ENCODE results near the gene TDRD10. TPM values are rescaled to one million over a fixed set of nuclear protein-coding genes. Genes with fewer than 3 reads are reported as not detected.

The TDRD10 gene
- total RNA-seq, 2 donors from 2014 or later: 1.1 to 28.0 TPM

GRCh38 chr1:154577346-154578057 lies 75.5 kb downstream of the TDRD10 start:
- Histone ChIP-seq H3K4me3 (no peak overlapping the region), H3K27me3 (replicated peaks; ENCODE audit: insufficient read depth) (no peaks in the 10 kb centered on the region), H3K36me3 (peaks cover 33% of the 10 kb centered on the region), H3K27ac (no peak overlapping the region), H3K4me1 (ENCODE audit: control insufficient read depth in 1 of 2, low read depth in 2 of 2) (no peaks in the 10 kb centered on the region), H3K9me3 (no peaks in the 10 kb centered on the region)
- no peak for ATAC-seq (ENCODE audit: insufficient number of reproducible peaks, low FRiP score, low read depth)
- TF ChIP-seq, protein P1, sequence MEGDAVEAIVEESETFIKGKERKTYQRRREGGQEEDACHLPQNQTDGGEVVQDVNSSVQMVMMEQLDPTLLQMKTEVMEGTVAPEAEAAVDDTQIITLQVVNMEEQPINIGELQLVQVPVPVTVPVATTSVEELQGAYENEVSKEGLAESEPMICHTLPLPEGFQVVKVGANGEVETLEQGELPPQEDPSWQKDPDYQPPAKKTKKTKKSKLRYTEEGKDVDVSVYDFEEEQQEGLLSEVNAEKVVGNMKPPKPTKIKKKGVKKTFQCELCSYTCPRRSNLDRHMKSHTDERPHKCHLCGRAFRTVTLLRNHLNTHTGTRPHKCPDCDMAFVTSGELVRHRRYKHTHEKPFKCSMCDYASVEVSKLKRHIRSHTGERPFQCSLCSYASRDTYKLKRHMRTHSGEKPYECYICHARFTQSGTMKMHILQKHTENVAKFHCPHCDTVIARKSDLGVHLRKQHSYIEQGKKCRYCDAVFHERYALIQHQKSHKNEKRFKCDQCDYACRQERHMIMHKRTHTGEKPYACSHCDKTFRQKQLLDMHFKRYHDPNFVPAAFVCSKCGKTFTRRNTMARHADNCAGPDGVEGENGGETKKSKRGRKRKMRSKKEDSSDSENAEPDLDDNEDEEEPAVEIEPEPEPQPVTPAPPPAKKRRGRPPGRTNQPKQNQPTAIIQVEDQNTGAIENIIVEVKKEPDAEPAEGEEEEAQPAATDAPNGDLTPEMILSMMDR (IDR thresholded peaks at IDR 0.05): no peak
- DNase-seq (ENCODE audit: low spot score): no peak

GRCh38 chr1:154578058-154578418 lies 76.0 kb downstream of the TDRD10 start:
- Histone ChIP-seq H3K4me1 (ENCODE audit: control insufficient read depth in 1 of 2, low read depth in 2 of 2) (no peaks in the 10 kb centered on the region), H3K27ac (no peak overlapping the region), H3K36me3 (peaks cover 39% of the 10 kb centered on the region), H3K9me3 (no peaks in the 10 kb centered on the region), H3K27me3 (replicated peaks; ENCODE audit: insufficient read depth) (no peaks in the 10 kb centered on the region), H3K4me3 (no peak overlapping the region)
- DNase-seq (ENCODE audit: low spot score) (no peak), ATAC-seq (ENCODE audit: insufficient number of reproducible peaks, low FRiP score, low read depth) (no peak)
- TF ChIP-seq, protein P1 (IDR thresholded peaks at IDR 0.05): no peak

DNA sequence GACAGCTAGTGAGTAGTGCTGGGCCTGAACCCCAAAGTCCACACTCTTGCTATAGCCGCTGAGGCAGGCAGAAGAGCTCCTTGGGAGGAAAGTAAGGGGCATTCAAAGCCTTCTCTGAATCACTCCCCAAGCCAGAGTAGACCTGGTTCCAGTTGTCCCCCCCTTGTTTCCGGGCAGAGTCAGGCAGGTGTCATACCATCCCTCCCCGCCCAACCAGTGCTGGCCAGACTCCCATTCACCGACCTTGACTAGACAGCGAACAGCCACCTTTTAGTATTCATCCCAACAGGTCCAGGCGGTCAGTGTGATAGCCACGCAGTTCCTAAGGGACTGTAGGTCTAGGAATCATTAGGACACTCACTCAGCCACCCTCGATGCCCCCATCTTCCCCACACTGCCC lies 77.4 kb downstream of the TDRD10 start:
- Histone ChIP-seq H3K9me3 (no peaks in the 10 kb centered on the region), H3K4me3 (no peak overlapping the region), H3K4me1 (ENCODE audit: control insufficient read depth in 1 of 2, low read depth in 2 of 2) (no peaks in the 10 kb centered on the region), H3K27ac (no peak overlapping the region), H3K27me3 (replicated peaks; ENCODE audit: insufficient read depth) (no peaks in the 10 kb centered on the region), H3K36me3 (peaks cover 52% of the 10 kb centered on the region)
- DNase-seq (ENCODE audit: low spot score) (no peak), ATAC-seq (ENCODE audit: insufficient number of reproducible peaks, low FRiP score, low read depth) (no peak)
- TF ChIP-seq, protein P1 (IDR thresholded peaks at IDR 0.05): no peak

GRCh38 chr1:154581766-154582165 lies 79.7 kb downstream of the TDRD10 start:
- Histone ChIP-seq H3K27me3 (replicated peaks; ENCODE audit: insufficient read depth) (no peaks in the 10 kb centered on the region), H3K4me1 (ENCODE audit: control insufficient read depth in 1 of 2, low read depth in 2 of 2) (no peaks in the 10 kb centered on the region), H3K36me3 (peaks cover 76% of the 10 kb centered on the region), H3K4me3 (no peak overlapping the region), H3K27ac (no peak overlapping the region), H3K9me3 (no peaks in the 10 kb centered on the region)
- DNase-seq (ENCODE audit: low spot score) (no peak), ATAC-seq (ENCODE audit: insufficient number of reproducible peaks, low FRiP score, low read depth) (no peak)
- TF ChIP-seq, protein P1 (IDR thresholded peaks at IDR 0.05): no peak

DNA sequence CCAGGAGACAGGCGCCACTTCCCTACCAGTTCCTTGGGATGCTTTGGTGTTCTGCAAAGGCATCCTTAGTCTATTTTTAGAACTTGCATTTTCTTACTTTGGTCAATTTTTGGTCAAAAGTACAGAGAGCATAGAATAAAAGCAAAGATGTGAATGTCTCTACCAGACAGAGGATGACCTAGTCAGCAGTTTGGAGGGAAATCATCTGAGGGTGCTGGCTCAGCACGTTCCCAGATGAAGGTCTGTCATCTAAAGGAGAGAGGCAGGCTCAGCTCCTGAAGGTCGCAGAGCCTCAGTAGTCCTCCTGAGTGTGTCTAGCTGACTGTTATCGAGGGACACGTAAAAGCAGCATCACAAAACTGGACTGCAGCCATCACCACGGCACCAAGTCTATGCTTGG lies 80.9 kb downstream of the TDRD10 start:
- ATAC-seq (ENCODE audit: insufficient number of reproducible peaks, low FRiP score, low read depth) (no peak), DNase-seq (ENCODE audit: low spot score) (no peak)
- H3K9me3 ChIP-seq: no peaks in the 10 kb centered on the region
- H3K27ac ChIP-seq: no peak overlapping the region
- no peaks in the 10 kb centered on the region for H3K27me3 ChIP-seq (replicated peaks; ENCODE audit: insufficient read depth)
- H3K4me1 ChIP-seq (ENCODE audit: control insufficient read depth in 1 of 2, low read depth in 2 of 2): no peaks in the 10 kb centered on the region
- peaks cover 87% of the 10 kb centered on the region for H3K36me3 ChIP-seq
- TF ChIP-seq, protein P1 (IDR thresholded peaks at IDR 0.05): no peak
- no peak overlapping the region for H3K4me3 ChIP-seq

Data from thoracic aorta (tissue), 2 donors.